Muscle layer of colon (tissue), 2 donors: ENCODE results near the gene C12orf43.

Experiments
- H3K27ac ChIP-seq: one replicate; pipeline ENCODE4 v1.7.0; 2013; ENCODE audit warnings: low read depth, mild to moderate bottlenecking, low read length, moderate library complexity
- H3K27me3 ChIP-seq, 2 donors: one replicate each; pipeline ENCODE4 v1.7.0; 2013; ENCODE audit warnings: low read length in 2 of 2, mild to moderate bottlenecking in 2 of 2; ENCODE audit not compliant: insufficient read depth in 2 of 2, control insufficient read depth in 1 of 2
- H3K36me3 ChIP-seq: one replicate; pipeline ENCODE4 v1.7.0; 2013; ENCODE audit warnings: mild to moderate bottlenecking, low read length; ENCODE audit not compliant: insufficient read depth
- H3K4me1 ChIP-seq: one replicate; pipeline ENCODE4 v1.7.0; 2013; ENCODE audit warnings: mild to moderate bottlenecking, low read length; ENCODE audit not compliant: insufficient read depth
- H3K4me3 ChIP-seq, 2 donors: one replicate each; pipeline ENCODE4 v1.7.0; 2013; ENCODE audit warnings: low read length in 2 of 2, low read depth in 1 of 2, mild to moderate bottlenecking in 1 of 2, moderate library complexity in 1 of 2
- H3K9ac ChIP-seq: one replicate; pipeline ENCODE4 v1.7.0; 2013; ENCODE audit warnings: low read length
- H3K9me3 ChIP-seq: one replicate; pipeline ENCODE4 v1.7.0; 2013; ENCODE audit warnings: mild to moderate bottlenecking, low read length
- donor health status: abdominal sarcoma.
- donor health status: Adenocarcinoma of cecum.

C12orf43 gene

DNA sequence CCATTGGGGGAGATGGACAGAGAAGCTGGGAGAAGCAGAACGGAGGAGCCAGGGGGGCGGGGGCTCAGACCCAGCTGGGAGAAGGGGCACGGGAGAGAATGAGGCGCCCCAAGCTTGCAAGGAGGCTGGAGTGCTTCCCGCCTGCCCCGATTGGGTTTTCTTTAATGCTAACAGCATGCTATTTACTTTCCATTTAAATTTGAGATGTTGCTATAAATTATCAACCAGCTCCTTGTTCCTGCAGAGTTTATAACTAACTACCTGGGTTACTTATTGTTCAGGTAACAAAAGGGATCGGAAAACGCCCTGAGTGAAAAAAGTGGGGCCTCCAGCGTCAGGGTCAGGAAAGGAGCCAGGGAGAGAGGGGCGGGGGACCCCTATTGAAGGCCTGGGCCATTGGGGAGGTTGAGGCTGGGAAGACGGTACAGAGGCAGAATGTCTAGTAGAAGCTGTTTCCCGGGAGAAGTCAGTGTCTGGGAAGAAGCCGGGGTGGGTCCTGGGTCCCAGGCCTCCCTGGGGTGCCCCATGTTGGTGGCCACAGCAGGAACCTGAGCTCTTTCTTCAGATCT is 35.4 kb downstream of the C12orf43 start:
- no peak overlapping the region for H3K4me3 ChIP-seq
- peaks cover 9% of the 10 kb centered on the region for H3K4me1 ChIP-seq
- H3K36me3 ChIP-seq = no peaks in the 10 kb centered on the region
- H3K27ac ChIP-seq = no peak overlapping the region
- no peak overlapping the region for H3K9ac ChIP-seq
- no peaks in the 10 kb centered on the region for H3K9me3 ChIP-seq
- no peaks in the 10 kb centered on the region for H3K27me3 ChIP-seq

GRCh38 chr12:120979862-120980696 is 36.2 kb downstream of the C12orf43 start:
- H3K4me3 ChIP-seq = no peak overlapping the region
- no peak overlapping the region for H3K9ac ChIP-seq
- peaks cover 9% of the 10 kb centered on the region for H3K4me1 ChIP-seq
- H3K27me3 ChIP-seq = no peaks in the 10 kb centered on the region
- H3K9me3 ChIP-seq = no peaks in the 10 kb centered on the region
- H3K36me3 ChIP-seq = no peaks in the 10 kb centered on the region
- H3K27ac ChIP-seq = no peak overlapping the region

DNA sequence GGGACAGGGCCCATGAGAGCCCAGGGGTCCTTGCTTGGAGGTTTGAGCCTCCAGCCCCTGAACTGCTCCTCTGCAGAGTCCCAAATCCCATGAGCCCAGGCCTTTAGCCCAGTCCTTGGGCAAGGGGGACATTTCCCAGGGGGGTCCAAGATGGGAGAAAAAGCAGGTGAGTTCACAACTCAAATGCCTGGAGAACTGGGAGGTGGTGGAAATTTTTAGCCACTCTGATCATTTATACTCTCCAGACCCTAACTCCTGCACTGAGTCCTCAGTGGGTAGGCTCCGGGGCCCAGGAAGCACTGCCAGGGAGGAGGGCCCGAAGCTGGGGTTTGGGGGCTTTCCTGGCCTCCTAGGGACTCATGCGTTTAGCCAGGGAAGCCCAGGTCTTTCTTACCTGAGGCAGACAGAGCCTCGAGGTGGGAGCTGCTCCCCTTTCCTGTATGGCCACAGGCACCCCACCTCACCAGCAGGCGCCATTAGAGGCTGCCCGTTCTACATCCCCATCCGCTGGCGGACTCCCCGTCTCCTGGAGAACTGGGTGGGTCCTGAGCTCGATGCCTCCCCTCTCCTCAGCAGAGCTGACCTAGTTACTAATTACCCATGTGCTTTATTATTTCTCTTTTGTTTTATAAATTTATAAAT is 36.9 kb downstream of the C12orf43 start:
- Histone ChIP-seq H3K9ac (no peak overlapping the region), H3K4me3 (no peak overlapping the region), H3K27ac (no peak overlapping the region)

GRCh38 chr12:120978296-120979219 is 37.7 kb downstream of the C12orf43 start, which contains the start of gene HNF1A:
HNF1A (plus strand) TSS chr12:120978543; CDS start chr12:120978769, 226 bp downstream.
- peak within 1 kb of the TSS; percentile 13 to 18 for H3K4me3 ChIP-seq
- peak within 1 kb of the TSS; percentile 42 for H3K27ac ChIP-seq
- H3K4me1 ChIP-seq = peaks cover 9% of the 10 kb centered on the region
- no peaks in the 10 kb centered on the region for H3K9me3 ChIP-seq
- H3K9ac ChIP-seq = no peak within 1 kb of the TSS
- no peaks in the 10 kb centered on the region for H3K27me3 ChIP-seq
- no peaks in the 10 kb centered on the region for H3K36me3 ChIP-seq

More for the DNA sequence above, 36.9 kb downstream of the C12orf43 start:
- Histone ChIP-seq H3K4me1 (peaks cover 9% of the 10 kb centered on the region), H3K27me3 (no peaks in the 10 kb centered on the region), H3K36me3 (no peaks in the 10 kb centered on the region), H3K9me3 (no peaks in the 10 kb centered on the region)

DNA sequence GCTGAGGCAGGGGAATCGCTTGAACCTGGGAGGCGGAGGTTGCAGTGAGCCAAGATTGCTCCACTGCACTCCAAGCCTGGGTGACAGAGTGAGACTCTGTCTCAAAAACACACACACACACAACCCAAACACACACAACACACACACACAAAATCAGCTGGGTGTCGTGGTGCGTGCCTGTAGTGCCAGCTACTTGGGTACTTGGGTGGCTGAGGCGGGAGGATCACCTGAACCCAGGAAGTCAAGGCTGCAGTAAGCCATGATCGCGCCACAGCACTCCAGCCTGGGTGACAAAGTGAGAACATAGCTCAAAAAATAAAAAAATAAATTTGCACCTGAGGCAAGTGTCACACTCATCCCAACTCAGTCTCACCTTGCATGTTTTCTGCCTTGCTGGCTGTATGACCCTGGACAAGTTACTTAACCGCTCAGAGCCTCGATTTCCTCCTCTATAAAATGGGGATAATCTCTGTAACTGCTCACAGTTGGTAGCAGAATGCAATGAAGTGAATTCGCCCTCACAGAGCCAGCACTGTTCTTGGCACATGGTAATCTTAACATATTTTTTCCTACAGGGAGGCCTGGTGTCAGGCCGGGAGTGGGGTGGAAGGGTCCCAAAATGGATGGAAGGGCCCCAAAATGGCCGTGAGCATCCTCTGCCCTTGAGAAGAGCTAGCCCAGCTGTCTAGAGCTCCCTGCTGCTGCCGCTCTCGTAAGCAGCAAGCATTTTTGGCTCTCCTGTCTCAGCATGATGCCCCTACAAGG is 38.6 kb downstream of the C12orf43 start:
- Histone ChIP-seq H3K36me3 (no peaks in the 10 kb centered on the region), H3K27ac (peak overlapping the region; percentile 42), H3K27me3 (no peaks in the 10 kb centered on the region), H3K9ac (no peak overlapping the region), H3K4me1 (peaks cover 9% of the 10 kb centered on the region), H3K4me3 (peak overlapping the region in 1 of 2 donors; percentile 18), H3K9me3 (no peaks in the 10 kb centered on the region)

DNA sequence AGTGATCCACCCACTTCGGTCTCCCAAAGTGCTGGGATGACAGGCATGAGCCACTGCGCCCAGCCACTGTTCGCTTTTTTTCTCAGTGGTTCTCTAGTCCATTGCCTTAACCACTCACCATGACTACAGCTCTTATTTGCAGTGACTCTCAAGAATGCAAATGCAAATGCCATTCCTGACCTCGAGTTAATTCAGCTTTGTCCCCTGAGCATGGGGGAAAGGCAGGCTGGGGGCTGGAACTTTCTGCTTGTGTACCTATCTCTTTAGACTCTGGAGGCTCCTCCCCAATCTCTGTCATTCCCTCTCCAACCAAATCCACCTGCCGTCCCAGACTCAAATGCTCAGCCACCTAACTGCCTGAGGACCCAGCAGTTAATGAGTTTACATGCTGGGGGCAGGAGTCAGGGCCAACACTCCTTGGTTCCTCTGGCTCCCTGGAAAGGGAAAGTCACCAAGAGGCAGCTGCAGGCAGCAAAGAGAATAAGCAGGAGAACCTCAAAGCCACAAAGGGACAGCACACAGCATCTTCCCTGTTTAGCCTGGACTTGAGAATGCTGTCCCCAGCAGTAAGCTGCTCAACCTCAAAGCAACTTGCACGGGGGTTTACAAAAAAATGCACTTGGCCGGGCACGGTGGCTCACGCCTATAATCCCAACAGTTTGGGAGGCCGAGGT is 43.3 kb downstream of the C12orf43 start:
- no peak overlapping the region for H3K4me3 ChIP-seq
- H3K9me3 ChIP-seq = no peaks in the 10 kb centered on the region
- no peaks in the 10 kb centered on the region for H3K36me3 ChIP-seq

DNA sequence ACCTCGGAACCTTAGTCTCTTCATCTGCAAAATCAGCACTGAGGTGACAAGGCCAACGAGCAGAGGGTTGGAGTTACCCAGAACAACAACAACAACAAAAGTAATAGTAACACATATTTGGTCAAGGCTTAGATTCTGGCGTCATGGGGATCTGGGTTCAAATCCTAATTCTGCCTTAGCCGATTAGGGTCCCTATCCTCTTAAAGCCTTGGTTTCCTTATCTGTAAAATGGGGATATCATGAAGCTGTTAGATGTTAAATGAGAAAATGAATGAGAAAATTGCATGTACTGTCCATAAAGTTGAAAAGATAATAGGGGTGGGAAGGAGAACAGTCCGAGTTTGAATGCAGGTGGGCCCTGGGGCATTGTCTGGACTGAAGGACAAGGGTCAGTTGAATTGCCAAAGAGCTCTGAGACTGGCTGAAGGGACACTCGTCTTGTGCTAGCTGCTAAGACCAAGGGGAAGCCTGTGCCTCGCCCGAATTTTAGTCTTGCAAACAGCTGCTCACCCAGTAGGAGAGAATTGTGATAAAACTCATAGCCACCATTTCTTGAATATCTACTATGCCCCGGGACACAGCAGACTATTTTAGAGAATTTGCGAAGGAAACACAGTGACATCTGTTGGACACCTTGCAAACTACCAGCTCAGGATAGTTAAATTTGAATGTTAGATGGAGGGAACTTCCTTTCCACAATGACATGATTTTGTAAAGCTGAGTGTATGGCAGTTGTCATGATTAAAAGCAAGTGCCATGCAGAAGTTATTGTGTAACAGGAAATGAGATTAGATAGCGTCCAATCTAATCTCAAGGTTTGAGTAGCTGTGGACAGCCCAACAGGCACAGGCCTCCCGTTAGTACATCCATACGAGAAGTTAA is 44.7 kb downstream of the C12orf43 start:
- no peak overlapping the region for H3K4me3 ChIP-seq
- H3K4me1 ChIP-seq = no peaks in the 10 kb centered on the region
- H3K27me3 ChIP-seq = no peaks in the 10 kb centered on the region
- H3K36me3 ChIP-seq = no peaks in the 10 kb centered on the region
- H3K27ac ChIP-seq = no peak overlapping the region
- no peak overlapping the region for H3K9ac ChIP-seq
- H3K9me3 ChIP-seq = no peaks in the 10 kb centered on the region

More for the DNA sequence above, 43.3 kb downstream of the C12orf43 start:
- no peaks in the 10 kb centered on the region for H3K27me3 ChIP-seq
- no peak overlapping the region for H3K27ac ChIP-seq
- no peak overlapping the region for H3K9ac ChIP-seq
- H3K4me1 ChIP-seq = peaks cover 2% of the 10 kb centered on the region

DNA sequence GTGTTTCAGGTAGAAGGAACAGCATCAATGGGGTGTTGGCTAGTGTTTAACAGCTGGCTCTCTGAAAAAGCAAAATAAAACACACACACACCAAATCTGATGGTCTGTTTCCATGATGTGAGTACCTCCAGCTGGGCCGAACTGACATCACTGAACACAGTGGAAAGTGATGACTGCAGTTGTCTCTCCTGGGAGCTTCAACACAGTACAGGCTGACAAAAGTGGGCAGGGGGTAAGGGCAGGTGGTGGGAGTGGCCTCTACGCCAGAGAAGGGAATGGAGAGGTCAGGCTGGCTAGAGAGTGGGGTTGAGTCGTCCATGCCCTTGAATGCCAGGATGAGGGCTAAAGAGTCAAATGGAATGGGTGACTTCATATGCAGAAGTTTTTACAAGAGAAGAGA is 46.0 kb downstream of the C12orf43 start:
- Histone ChIP-seq H3K27ac (no peak overlapping the region), H3K9me3 (no peaks in the 10 kb centered on the region), H3K4me3 (no peak overlapping the region), H3K27me3 (no peaks in the 10 kb centered on the region), H3K4me1 (no peaks in the 10 kb centered on the region), H3K9ac (no peak overlapping the region), H3K36me3 (no peaks in the 10 kb centered on the region)

- Histone ChIP-seq H3K27ac (no peak overlapping the region), H3K4me1 (no peaks in the 10 kb centered on the region), H3K4me3 (no peak overlapping the region), H3K27me3 (no peaks in the 10 kb centered on the region), H3K9me3 (no peaks in the 10 kb centered on the region), H3K9ac (no peak overlapping the region), H3K36me3 (no peaks in the 10 kb centered on the region)
Measured at GRCh38 chr12:120965534-120966091, 50.7 kb downstream of the C12orf43 start.
